OCI-LY7 (cell line): ENCODE data around the gene KANSL3. TPM values are rescaled to one million over a fixed set of nuclear protein-coding genes. Genes with fewer than 3 reads are reported as not detected.

Experiments used
- BruUV-seq: library from RNA; stranded (reverse); fragments of 400-500 nt; replicated peaks from 2 replicates; lab custom pipeline; 2021; lab: Mats Ljungman, UMichigan
- CTCF ChIA-PET: fragments of 300-600 bp; sonication (Branson Sonifier 250); formaldehyde crosslinking; loops from one replicate; lab custom pipeline; 2022; ENCODE audit warnings: antibody characterized with exemption; ENCODE audit not compliant: unreplicated experiment; lab: Charles Lee
- POLR2A ChIA-PET: fragments of 300-600 bp; sonication (Branson Sonifier 250); formaldehyde crosslinking; loops from one replicate; lab custom pipeline; 2022; ENCODE audit warnings: antibody characterized with exemption; lab: Charles Lee
- DNase-seq: peaks from one replicate; pipeline ENCODE4 v3.0.0-alpha.2; 2015; ENCODE audit warnings: low spot score
- H2AFZ ChIP-seq: fragments of 200-600 bp; sonication (generic), shearing (Covaris generic); 2 replicates; pipeline ENCODE4 v1.6.1; 2014; ENCODE audit warnings: mild to moderate bottlenecking, antibody characterized with exemption, low read length, moderate library complexity
- H3K27ac ChIP-seq: fragments of 200-600 bp; sonication (generic); 2 replicates; pipeline ENCODE4 v1.5.1; 2014; ENCODE audit warnings: mixed run types, low read depth, mild to moderate bottlenecking, moderate library complexity, low read length, inconsistent platforms; ENCODE audit not compliant: poor library complexity, severe bottlenecking
- H3K36me3 ChIP-seq: fragments of 200-600 bp; sonication (generic); 2 replicates; pipeline ENCODE4 v1.6.1; 2014; ENCODE audit warnings: mild to moderate bottlenecking, antibody characterized with exemption, low read length, moderate library complexity, mixed read lengths; ENCODE audit not compliant: insufficient read depth
- H3K4me1 ChIP-seq: fragments of 200-600 bp; sonication (generic); 2 replicates; pipeline ENCODE4 v1.5.1; 2014; ENCODE audit warnings: mild to moderate bottlenecking, low read length; ENCODE audit not compliant: insufficient read depth, poor library complexity, severe bottlenecking
- H3K4me2 ChIP-seq: fragments of 200-600 bp; sonication (generic); 2 replicates; pipeline ENCODE4 v1.6.1; 2014; ENCODE audit warnings: mild to moderate bottlenecking, low read length
- H3K4me3 ChIP-seq: fragments of 200-600 bp; sonication (generic); 2 replicates; pipeline ENCODE4 v1.5.1; 2014; ENCODE audit warnings: mild to moderate bottlenecking, low read depth, low read length; ENCODE audit not compliant: poor library complexity, severe bottlenecking
- H3K79me2 ChIP-seq: fragments of 200-600 bp; sonication (generic); 2 replicates; pipeline ENCODE4 v1.6.1; 2016; ENCODE audit warnings: low read depth, mild to moderate bottlenecking, low read length, moderate library complexity, mixed read lengths; ENCODE audit not compliant: insufficient read depth
- H3K9me2 ChIP-seq: fragments of 200-600 bp; sonication (generic); 2 replicates; pipeline ENCODE4 v1.6.1; 2016; ENCODE audit warnings: mild to moderate bottlenecking, low read length, mixed read lengths; ENCODE audit not compliant: insufficient read depth
- H3K9me3 ChIP-seq: fragments of 200-600 bp; sonication (generic); 2 replicates; pipeline ENCODE4 v1.6.1; 2014; ENCODE audit warnings: mild to moderate bottlenecking, mixed run types, low read length, mixed read lengths
- H4K20me1 ChIP-seq: fragments of 200-600 bp; sonication (generic); 2 replicates; pipeline ENCODE4 v1.6.1; 2014; ENCODE audit warnings: mild to moderate bottlenecking, antibody characterized with exemption, low read length, moderate library complexity, mixed read lengths; ENCODE audit not compliant: insufficient read depth
- EZH2phosphoT487 ChIP-seq: fragments of 200-600 bp; sonication (generic); IDR thresholded peaks from 2 replicates; pipeline ENCODE4 v1.6.1; 2018; ENCODE audit warnings: low read depth, borderline replicate concordance, mild to moderate bottlenecking, mixed run types, antibody characterized with exemption, low read length, moderate library complexity, mixed read lengths
- intact Hi-C: fragments of 100-400 bp; cut with micrococcal nuclease; formaldehyde crosslinking; loops from one replicate; pipeline ENCODE4 v1.10.0; 2022; ENCODE audit not compliant: unreplicated experiment
- total RNA-seq, 2 experiments: library from RNA; depleted of rRNA in 1 of 2; stranded (reverse); fragments of >200 nt in 1 of 2; shearing (Covaris generic) in 1 of 2; gene quantifications; 2 replicates each; pipeline ENCODE4 v1.2.3, GENCODE V29; 2014 to 2022
- TF ChIP-seq, protein P1 (sequence below): fragments of 200-600 bp; sonication (generic); conservative IDR thresholded peaks from 2 replicates; pipeline ENCODE4 v1.5.1; 2014; ENCODE audit warnings: mild to moderate bottlenecking, antibody characterized with exemption, low read length, moderate library complexity, mixed read lengths

KANSL3 gene
- total RNA-seq, 2 experiments from 2014 or later = 46.4 to 51.6 TPM

- no TSS peak for BruUV-seq
- TF ChIP-seq, protein P1, sequence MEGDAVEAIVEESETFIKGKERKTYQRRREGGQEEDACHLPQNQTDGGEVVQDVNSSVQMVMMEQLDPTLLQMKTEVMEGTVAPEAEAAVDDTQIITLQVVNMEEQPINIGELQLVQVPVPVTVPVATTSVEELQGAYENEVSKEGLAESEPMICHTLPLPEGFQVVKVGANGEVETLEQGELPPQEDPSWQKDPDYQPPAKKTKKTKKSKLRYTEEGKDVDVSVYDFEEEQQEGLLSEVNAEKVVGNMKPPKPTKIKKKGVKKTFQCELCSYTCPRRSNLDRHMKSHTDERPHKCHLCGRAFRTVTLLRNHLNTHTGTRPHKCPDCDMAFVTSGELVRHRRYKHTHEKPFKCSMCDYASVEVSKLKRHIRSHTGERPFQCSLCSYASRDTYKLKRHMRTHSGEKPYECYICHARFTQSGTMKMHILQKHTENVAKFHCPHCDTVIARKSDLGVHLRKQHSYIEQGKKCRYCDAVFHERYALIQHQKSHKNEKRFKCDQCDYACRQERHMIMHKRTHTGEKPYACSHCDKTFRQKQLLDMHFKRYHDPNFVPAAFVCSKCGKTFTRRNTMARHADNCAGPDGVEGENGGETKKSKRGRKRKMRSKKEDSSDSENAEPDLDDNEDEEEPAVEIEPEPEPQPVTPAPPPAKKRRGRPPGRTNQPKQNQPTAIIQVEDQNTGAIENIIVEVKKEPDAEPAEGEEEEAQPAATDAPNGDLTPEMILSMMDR = no peak
- TF ChIP-seq EZH2phosphoT487 = no peak
- no peaks in the 10 kb centered on the region for H3K4me1 ChIP-seq
- H4K20me1 ChIP-seq = no peaks in the 10 kb centered on the region
- no peaks in the 10 kb centered on the region for H3K36me3 ChIP-seq
- ChIA-PET POLR2A (no interaction called here), CTCF (interaction anchor here (0.5 kb wide), 1 partner anchor 21 kb away, joined by 3 read pairs; no protein-coding TSS in a partner anchor)
- no peaks in the 10 kb centered on the region for H3K9me3 ChIP-seq
- no peak for DNase-seq
- no peaks in the 10 kb centered on the region for H3K79me2 ChIP-seq
- H3K9me2 ChIP-seq = no peaks in the 10 kb centered on the region
- intact Hi-C loops = no loop called here
- H2AFZ ChIP-seq = no peak overlapping the region
- H3K27ac ChIP-seq = no peak overlapping the region
- H3K4me2 ChIP-seq = no peak overlapping the region
- no peak overlapping the region for H3K4me3 ChIP-seq
Measured at GRCh38 chr2:96552315-96553175, 85.6 kb downstream of the KANSL3 start.

GRCh38 chr2:96551605-96552314, 86.4 kb downstream of the KANSL3 start:
- TF ChIP-seq, protein P1 = no peak
- no peak for TF ChIP-seq EZH2phosphoT487
- H3K36me3 ChIP-seq = no peaks in the 10 kb centered on the region
- H3K4me3 ChIP-seq = no peak overlapping the region
- no peak for DNase-seq
- no peaks in the 10 kb centered on the region for H3K4me1 ChIP-seq
- no peaks in the 10 kb centered on the region for H3K9me2 ChIP-seq
- BruUV-seq = no TSS peak
- no peaks in the 10 kb centered on the region for H4K20me1 ChIP-seq
- no peaks in the 10 kb centered on the region for H3K79me2 ChIP-seq
- intact Hi-C loops = no loop called here
- H2AFZ ChIP-seq = no peak overlapping the region
- H3K9me3 ChIP-seq = no peaks in the 10 kb centered on the region
- no peak overlapping the region for H3K4me2 ChIP-seq
- ChIA-PET POLR2A (no interaction called here), CTCF (no interaction called here)
- H3K27ac ChIP-seq = no peak overlapping the region
